Type B pancreatic cell (in vitro differentiated cells): ENCODE results near the gene GPRC5B. TPM values are rescaled to one million over a fixed set of nuclear protein-coding genes. Genes with fewer than 3 reads are reported as not detected.
A peak's percentile ranks its signal among the peaks of the same experiment; 100 is the strongest.

Source experiments
- DNase-seq: peaks from one replicate; pipeline ENCODE4 v3.0.0; 2021; ENCODE audit warnings: mixed read lengths; ENCODE audit not compliant: unreplicated experiment; ENCODE audit errors: extremely low spot score
- H3K27ac Mint-ChIP-seq: 2 replicates; pipeline ENCODE4 v1.8.0; 2021; ENCODE audit warnings: mild to moderate bottlenecking, mixed read lengths
- H3K27me3 Mint-ChIP-seq: 2 replicates; pipeline ENCODE4 v1.8.0; 2021; ENCODE audit warnings: mixed read lengths
- H3K36me3 Mint-ChIP-seq: 2 replicates; pipeline ENCODE4 v1.8.0; 2021; ENCODE audit warnings: mixed read lengths
- H3K4me1 Mint-ChIP-seq: one replicate; pipeline ENCODE4 v1.8.0; 2021; ENCODE audit warnings: mixed read lengths; ENCODE audit not compliant: unreplicated experiment
- H3K4me3 Mint-ChIP-seq: 2 replicates; pipeline ENCODE4 v1.8.0; 2021; ENCODE audit warnings: mild to moderate bottlenecking, mixed read lengths
- H3K9me3 Mint-ChIP-seq: 2 replicates; pipeline ENCODE4 v1.8.0; 2021; ENCODE audit warnings: mixed read lengths
- total RNA-seq: library from RNA; stranded (reverse); gene quantifications from 2 replicates; pipeline ENCODE4 v1.2.1, GENCODE V29; 2021; ENCODE audit warnings: low replicate concordance
- TF ChIP-seq, protein P1 (sequence below): fragments of 200-600 bp; sonication (generic); conservative IDR thresholded peaks from 2 replicates; pipeline ENCODE4 v1.5.0; 2021; ENCODE audit warnings: antibody characterized with exemption, mild to moderate bottlenecking

Gene GPRC5B
- total RNA-seq, 1 donor from 2014 or later: 53.8 TPM

DNA sequence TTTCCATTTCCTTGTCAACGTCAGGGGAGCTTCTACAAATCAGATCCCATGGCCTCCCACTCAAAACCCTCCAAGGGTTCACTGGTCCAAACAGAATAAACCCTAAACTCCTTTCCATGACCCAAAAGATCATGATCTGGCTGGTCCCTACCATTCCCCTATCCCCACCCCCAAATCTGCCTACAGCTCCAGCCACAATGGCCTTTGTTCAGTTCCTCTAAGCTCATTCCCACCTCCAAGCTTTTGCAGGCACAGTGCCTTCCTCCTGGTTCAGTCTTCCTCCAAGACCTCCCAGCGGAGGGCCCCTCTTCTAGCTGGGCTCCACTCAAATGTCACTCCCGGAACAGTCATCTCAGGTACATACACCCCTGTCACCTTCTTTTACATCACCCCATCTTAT lies 2.0 kb downstream of the GPRC5B start:
- peak overlapping the region; percentile 76 for H3K27ac Mint-ChIP-seq

DNA sequence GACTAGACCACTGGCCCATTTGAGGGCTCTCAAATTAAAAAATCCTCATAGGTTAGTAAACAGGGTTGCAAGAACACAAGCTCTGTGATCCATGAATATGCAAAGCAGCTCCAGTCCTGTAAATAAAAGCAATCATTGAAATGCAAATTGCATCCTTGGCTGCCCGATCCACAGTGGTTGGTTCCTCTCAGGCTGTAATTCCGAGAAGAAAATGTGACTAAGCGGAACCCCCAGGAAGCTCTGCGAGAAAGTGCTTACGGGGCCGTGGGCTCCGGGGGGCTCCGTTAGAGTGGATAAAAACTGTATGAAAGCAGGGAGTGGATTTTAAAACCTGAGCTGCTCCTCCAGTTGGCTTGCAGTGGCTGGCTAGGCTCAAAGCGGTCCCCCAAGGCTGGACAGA lies 2.5 kb downstream of the GPRC5B start:
- H3K27me3 Mint-ChIP-seq: peaks cover 17% of the 10 kb centered on the region
- peaks cover 27% of the 10 kb centered on the region for H3K4me1 Mint-ChIP-seq
- no peak for DNase-seq
- H3K36me3 Mint-ChIP-seq: peaks cover 13% of the 10 kb centered on the region
- peak overlapping the region; percentile 90 for H3K4me3 Mint-ChIP-seq
- TF ChIP-seq, protein P1, sequence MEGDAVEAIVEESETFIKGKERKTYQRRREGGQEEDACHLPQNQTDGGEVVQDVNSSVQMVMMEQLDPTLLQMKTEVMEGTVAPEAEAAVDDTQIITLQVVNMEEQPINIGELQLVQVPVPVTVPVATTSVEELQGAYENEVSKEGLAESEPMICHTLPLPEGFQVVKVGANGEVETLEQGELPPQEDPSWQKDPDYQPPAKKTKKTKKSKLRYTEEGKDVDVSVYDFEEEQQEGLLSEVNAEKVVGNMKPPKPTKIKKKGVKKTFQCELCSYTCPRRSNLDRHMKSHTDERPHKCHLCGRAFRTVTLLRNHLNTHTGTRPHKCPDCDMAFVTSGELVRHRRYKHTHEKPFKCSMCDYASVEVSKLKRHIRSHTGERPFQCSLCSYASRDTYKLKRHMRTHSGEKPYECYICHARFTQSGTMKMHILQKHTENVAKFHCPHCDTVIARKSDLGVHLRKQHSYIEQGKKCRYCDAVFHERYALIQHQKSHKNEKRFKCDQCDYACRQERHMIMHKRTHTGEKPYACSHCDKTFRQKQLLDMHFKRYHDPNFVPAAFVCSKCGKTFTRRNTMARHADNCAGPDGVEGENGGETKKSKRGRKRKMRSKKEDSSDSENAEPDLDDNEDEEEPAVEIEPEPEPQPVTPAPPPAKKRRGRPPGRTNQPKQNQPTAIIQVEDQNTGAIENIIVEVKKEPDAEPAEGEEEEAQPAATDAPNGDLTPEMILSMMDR: no peak
- H3K27ac Mint-ChIP-seq: no peak overlapping the region
- H3K9me3 Mint-ChIP-seq: no peaks in the 10 kb centered on the region

More for the DNA sequence above, 2.0 kb downstream of the GPRC5B start:
- Mint-ChIP-seq H3K27me3 (peaks cover 17% of the 10 kb centered on the region), H3K4me1 (peaks cover 27% of the 10 kb centered on the region), H3K36me3 (peaks cover 13% of the 10 kb centered on the region), H3K4me3 (peak overlapping the region; percentile 90), H3K9me3 (no peaks in the 10 kb centered on the region)
- TF ChIP-seq, protein P1: no peak
- DNase-seq: no peak

DNA sequence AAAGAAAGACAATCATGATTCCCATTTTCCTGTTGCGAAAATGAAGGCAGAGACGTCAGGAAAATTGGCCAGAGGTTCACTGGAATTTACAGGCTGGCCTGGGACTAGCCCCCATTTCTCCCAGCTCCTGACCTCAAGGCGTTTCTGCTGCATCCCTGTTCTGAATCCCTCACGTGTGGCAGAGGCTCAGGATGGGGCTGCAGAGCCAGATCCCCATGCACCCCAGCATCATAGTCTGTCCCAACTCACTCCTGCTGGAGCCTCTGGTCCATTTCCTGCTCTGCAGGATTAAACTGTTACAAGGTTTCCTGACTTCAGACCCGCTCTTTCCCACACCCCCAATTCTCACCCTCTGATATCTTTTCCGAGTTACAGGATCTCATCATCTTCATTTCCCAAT lies 2.9 kb downstream of the GPRC5B start:
- H3K4me1 Mint-ChIP-seq: peaks cover 28% of the 10 kb centered on the region

DNA sequence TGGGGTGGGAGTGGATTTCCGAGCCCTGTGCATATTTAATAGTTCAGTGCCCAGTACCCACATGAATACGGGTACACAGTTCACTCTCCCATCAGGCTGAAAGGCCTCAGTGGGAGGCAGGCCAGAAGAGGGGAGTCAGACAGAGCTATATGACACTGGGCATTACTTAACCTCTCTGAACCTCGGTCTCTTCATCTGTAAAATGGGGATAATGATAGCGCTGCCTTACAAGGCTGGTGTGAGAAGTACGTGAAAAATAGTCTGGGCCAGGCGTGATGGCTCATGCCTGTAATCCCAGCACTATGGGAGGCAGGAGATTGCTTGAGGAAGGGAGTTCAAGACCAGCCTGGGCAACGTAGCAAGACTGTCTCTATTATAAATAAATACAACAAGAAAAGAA lies 3.6 kb downstream of the GPRC5B start:
- TF ChIP-seq, protein P1: no peak
- DNase-seq: no peak
- Mint-ChIP-seq H3K27ac (no peak overlapping the region), H3K4me1 (peaks cover 31% of the 10 kb centered on the region), H3K27me3 (peaks cover 12% of the 10 kb centered on the region), H3K36me3 (peaks cover 13% of the 10 kb centered on the region), H3K9me3 (no peaks in the 10 kb centered on the region), H3K4me3 (peak overlapping the region; percentile 18)

More for the DNA sequence above, 2.9 kb downstream of the GPRC5B start:
- TF ChIP-seq, protein P1: no peak
- Mint-ChIP-seq H3K36me3 (peaks cover 13% of the 10 kb centered on the region), H3K9me3 (no peaks in the 10 kb centered on the region), H3K27ac (no peak overlapping the region), H3K27me3 (peaks cover 17% of the 10 kb centered on the region), H3K4me3 (peak overlapping the region; percentile 90)
- no peak for DNase-seq

DNA sequence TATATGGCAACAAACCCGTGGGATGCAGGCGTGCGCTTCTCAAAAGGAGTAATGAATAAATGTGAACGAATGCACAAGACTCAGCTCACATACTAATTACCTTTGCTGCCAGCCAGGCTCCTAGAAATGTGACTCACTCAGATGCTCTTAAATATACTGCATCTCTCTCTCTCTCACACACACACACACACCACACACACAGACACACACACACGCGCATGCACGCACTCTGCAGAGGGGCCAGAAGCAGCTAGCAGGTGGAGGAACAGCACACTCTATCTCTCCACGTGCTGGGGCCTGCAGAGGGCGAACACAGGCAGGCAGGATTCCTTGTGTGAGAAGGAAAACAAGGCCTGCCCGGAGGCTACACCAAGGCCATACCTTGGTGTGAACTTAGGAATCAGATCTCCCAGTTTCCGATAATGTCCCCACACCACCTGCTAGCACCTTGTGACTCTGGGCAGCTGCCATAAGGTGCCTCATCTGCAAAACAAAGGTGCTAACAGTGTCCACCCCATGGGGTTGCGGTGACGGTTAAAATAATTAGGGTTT lies 5.3 kb downstream of the GPRC5B start:
- no peaks in the 10 kb centered on the region for H3K9me3 Mint-ChIP-seq
- H3K27ac Mint-ChIP-seq: peak overlapping the region; percentile 81
- peaks cover 32% of the 10 kb centered on the region for H3K4me1 Mint-ChIP-seq
- no peak for DNase-seq
- H3K4me3 Mint-ChIP-seq: peak overlapping the region; percentile 61
- TF ChIP-seq, protein P1: no peak
- H3K27me3 Mint-ChIP-seq: peaks cover 9% of the 10 kb centered on the region
- H3K36me3 Mint-ChIP-seq: peaks cover 15% of the 10 kb centered on the region
